ENCODE data around the gene SEC31B. TPM values are rescaled to one million over a fixed set of nuclear protein-coding genes. Genes with fewer than 3 reads are reported as not detected.

The SEC31B gene
- polyA plus RNA-seq, 10 donors, result 4.8 to 17.3 (median 10.2) TPM

DNA sequence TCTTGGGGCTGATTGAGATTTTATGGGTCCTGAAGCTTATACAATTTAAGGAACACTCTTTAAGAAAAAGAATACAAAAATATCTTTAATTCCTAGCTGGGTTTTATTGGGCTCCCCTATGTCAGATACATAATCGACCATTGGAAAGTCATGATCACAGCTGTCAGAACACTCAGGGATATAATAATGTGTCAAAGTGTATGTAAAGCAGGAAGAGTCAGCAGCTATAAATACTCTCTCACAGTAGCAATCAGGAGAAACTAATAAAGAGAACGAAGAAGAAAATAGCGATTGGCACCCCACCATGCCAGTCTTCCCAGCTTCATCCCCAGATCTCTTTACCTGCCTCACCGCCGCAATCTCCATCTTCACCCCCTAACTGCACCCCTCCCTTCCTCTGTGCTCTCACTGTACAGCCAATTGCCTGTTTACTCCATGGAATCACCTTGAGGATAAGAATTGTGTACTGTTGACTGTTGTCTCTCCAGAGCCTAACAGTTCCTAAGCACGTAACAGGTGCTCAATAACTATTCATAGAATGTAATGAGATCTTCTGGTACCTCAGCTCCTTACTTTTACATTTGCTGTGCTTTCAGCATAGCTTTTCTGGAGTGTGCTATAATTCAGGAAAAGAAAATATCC lies 80.9 kb downstream of the SEC31B start:
- no peak for DNase-seq

Other genes with a start within 250 kb of the SEC31B start
- gene BLOC1S2, start 233.2 kb downstream of the SEC31B start, polyA plus RNA-seq (ENCODE audit: insufficient read length in 10 of 10), result 10 to 100 TPM; 25.8 to 29.5 (median 27.4) TPM
- gene PKD2L1, start 189.6 kb downstream of the SEC31B start, polyA plus RNA-seq (ENCODE audit: insufficient read length in 10 of 10), result under 1 TPM in 2 of 10 donors, not detected in 8; 0.08 to 0.11 TPM
- gene SCD, start 172.6 kb downstream of the SEC31B start, polyA plus RNA-seq (ENCODE audit: insufficient read length in 10 of 10), result 10 to 100 TPM; 12.6 to 33.0 (median 19.0) TPM
- under 1 TPM in 2 of 10 donors, not detected in 8; 0.10 to 0.11 TPM for gene WNT8B, start 56.9 kb downstream of the SEC31B start, polyA plus RNA-seq (ENCODE audit: insufficient read length in 10 of 10)
- 100 to 1,000 TPM; 102 to 143 (median 120) TPM for gene NDUFB8, start 10.0 kb upstream of the SEC31B start, polyA plus RNA-seq (ENCODE audit: insufficient read length in 10 of 10)
- 10 to 100 TPM; 27.1 to 42.1 (median 37.0) TPM for gene HIF1AN, start 16.1 kb upstream of the SEC31B start, polyA plus RNA-seq (ENCODE audit: insufficient read length in 10 of 10)
- under 1 TPM in 6 of 10 donors, not detected in 4; 0.04 to 0.25 (median 0.14) TPM for gene PAX2, start 225.7 kb upstream of the SEC31B start, polyA plus RNA-seq (ENCODE audit: insufficient read length in 10 of 10)

All from muscle of back (tissue), 11 donors.